ENCODE measurements around the gene ERRFI1. TPM values are rescaled to one million over a fixed set of nuclear protein-coding genes. Genes with fewer than 3 reads are reported as not detected.

ERRFI1 gene
- total RNA-seq, 4 donors from 2014 or later: 19.0 to 67.6 (median 39.6) TPM

DNA sequence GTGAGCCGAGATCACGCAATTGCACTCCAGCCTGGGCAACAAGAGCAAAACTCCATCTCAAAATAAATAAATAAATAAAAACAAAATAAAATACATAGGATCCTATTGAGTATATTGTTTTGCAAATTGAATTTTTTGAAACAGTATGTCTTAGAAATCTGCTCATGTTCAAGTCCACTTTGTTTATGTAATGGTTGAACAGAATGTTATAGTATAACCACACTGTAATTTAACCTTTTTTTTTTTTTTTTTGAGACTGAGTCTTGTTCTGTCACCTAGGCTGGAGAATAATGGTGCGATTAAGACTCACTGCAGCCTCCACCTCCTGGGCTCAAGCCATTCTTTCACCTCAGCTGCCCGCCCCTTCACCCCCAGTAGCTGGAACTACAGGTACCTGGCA, 33.2 kb downstream of the ERRFI1 start:
- H3K27ac ChIP-seq: no peak overlapping the region
- DNase-seq: no peak
- intact Hi-C loops (cut with DNase I; ENCODE audit: low total_unique reads): no loop called here

DNA sequence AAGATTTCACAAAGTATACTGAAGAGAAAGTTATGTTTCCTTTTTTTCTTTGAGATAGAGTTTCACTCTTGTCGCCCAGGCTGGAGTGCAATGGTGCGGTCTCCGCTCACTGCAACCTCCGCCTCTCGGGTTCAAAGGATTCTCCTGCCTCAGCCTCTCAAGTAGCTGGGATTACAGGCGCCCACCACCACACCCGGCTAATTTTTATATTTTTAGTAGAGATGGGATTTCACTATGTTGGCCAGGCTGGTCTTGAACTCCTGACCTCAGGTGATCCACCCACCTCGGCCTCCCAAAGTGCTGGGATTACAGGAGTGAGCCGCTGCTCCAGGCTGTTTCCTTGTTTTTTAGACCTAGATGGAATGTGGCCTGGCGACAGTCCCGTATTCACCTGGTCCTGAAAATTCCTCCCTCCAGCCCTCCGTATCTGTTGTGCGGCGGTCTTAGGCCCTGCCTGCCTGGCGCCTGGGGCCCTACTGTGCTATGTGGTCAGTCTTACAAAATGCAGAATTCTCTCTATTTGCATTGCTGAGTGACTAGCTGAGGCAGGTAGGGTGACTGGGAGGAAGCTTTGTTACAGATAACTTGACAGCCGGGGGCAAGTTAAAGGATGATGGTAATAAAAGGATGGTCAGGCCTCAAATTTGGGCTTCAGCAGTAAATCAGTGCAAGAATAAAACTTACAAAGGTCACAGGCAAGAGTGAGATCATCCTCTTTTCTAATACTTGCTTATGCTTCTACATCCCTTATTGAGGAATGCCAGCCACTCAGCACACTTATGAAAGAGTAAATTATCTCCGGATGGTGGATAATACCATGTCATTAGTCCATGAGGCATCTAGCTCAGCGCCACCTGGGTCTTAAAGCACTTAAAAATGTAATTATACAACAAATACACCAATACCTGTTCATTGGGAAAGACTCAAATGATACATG, 34.3 kb downstream of the ERRFI1 start:
- no peaks in the 10 kb centered on the region for H3K36me3 ChIP-seq

More for the DNA sequence above, 33.2 kb downstream of the ERRFI1 start:
- H3K36me3 ChIP-seq: no peaks in the 10 kb centered on the region
- TF ChIP-seq POLR2A (IDR thresholded peaks at IDR 0.05): no peak
- TF ChIP-seq, protein P1, sequence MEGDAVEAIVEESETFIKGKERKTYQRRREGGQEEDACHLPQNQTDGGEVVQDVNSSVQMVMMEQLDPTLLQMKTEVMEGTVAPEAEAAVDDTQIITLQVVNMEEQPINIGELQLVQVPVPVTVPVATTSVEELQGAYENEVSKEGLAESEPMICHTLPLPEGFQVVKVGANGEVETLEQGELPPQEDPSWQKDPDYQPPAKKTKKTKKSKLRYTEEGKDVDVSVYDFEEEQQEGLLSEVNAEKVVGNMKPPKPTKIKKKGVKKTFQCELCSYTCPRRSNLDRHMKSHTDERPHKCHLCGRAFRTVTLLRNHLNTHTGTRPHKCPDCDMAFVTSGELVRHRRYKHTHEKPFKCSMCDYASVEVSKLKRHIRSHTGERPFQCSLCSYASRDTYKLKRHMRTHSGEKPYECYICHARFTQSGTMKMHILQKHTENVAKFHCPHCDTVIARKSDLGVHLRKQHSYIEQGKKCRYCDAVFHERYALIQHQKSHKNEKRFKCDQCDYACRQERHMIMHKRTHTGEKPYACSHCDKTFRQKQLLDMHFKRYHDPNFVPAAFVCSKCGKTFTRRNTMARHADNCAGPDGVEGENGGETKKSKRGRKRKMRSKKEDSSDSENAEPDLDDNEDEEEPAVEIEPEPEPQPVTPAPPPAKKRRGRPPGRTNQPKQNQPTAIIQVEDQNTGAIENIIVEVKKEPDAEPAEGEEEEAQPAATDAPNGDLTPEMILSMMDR (IDR thresholded peaks at IDR 0.05): no peak
- no peaks in the 10 kb centered on the region for H3K4me1 ChIP-seq
- no peaks in the 10 kb centered on the region for H3K9me3 ChIP-seq
- H3K27me3 ChIP-seq: no peaks in the 10 kb centered on the region
- no peak overlapping the region for H3K4me3 ChIP-seq

DNA sequence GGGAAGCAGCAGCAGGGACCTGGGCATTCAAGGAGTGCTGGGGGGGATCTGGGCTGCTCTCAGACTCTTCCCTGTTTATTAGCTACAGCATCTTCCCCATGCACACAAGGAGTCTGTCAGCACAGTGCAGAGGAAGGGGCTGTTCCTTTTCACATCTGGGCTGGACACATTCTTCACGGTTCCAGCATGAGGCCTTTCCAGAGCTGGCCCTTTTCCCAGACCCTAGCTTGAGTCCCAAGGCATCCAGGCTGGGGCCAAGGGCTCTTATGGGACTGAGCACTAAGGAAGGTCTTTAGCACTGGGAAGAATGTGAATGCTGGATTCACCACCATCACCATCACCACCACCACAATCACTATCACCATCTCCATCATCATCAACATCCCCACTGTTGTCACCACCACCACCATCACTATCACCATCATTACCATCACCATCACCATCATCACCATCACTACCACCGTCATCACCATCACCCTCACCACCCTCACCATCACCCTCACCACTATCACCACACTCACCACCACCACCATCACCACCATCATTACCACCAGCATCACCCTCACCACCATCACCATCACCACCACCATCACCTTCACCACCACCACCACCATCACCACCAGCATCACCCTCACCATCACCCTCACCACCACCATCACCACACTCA, 36.2 kb downstream of the ERRFI1 start:
- no peak for TF ChIP-seq POLR2A (IDR thresholded peaks at IDR 0.05)
- TF ChIP-seq, protein P1 (IDR thresholded peaks at IDR 0.05): no peak
- Histone ChIP-seq H3K27me3 (no peaks in the 10 kb centered on the region), H3K4me1 (no peaks in the 10 kb centered on the region), H3K4me3 (no peak overlapping the region), H3K9me3 (no peaks in the 10 kb centered on the region), H3K36me3 (no peaks in the 10 kb centered on the region), H3K27ac (no peak overlapping the region)
- DNase-seq: no peak
- intact Hi-C loops (cut with DNase I; ENCODE audit: low total_unique reads): no loop called here

More for the DNA sequence above, 34.3 kb downstream of the ERRFI1 start:
- Histone ChIP-seq H3K4me3 (no peak overlapping the region), H3K9me3 (no peaks in the 10 kb centered on the region), H3K4me1 (no peaks in the 10 kb centered on the region), H3K27me3 (no peaks in the 10 kb centered on the region), H3K27ac (no peak overlapping the region)
- no peak for TF ChIP-seq POLR2A (IDR thresholded peaks at IDR 0.05)
- TF ChIP-seq, protein P1 (IDR thresholded peaks at IDR 0.05): no peak
- intact Hi-C loops (cut with DNase I; ENCODE audit: low total_unique reads): no loop called here
- no peak for DNase-seq

DNA sequence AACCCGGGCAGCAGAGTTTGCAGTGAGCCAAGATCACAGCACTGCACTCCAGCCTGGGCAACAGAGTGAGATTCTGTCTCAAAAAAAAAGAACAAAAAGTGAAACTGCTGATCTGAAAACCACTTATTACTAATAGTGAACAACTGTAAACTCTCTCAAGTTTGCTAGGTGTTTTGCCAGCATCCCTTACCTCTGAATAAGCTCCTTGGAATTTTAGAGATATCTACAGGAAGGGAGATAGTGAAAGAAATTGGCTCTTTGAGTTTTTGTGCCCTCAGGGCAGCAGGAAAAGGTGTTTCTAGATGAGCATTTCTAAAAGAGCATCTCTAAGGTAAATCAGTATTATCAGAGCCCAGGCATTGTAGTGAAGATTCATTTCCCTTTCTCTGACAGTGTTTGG, 37.5 kb downstream of the ERRFI1 start:
- Histone ChIP-seq H3K4me3 (no peak overlapping the region), H3K36me3 (no peaks in the 10 kb centered on the region), H3K27ac (no peak overlapping the region), H3K9me3 (no peaks in the 10 kb centered on the region), H3K27me3 (no peaks in the 10 kb centered on the region), H3K4me1 (no peaks in the 10 kb centered on the region)
- DNase-seq: no peak
- TF ChIP-seq, protein P1 (IDR thresholded peaks at IDR 0.05): no peak
- TF ChIP-seq POLR2A (IDR thresholded peaks at IDR 0.05): no peak
- intact Hi-C loops (cut with DNase I; ENCODE audit: low total_unique reads): no loop called here

DNA sequence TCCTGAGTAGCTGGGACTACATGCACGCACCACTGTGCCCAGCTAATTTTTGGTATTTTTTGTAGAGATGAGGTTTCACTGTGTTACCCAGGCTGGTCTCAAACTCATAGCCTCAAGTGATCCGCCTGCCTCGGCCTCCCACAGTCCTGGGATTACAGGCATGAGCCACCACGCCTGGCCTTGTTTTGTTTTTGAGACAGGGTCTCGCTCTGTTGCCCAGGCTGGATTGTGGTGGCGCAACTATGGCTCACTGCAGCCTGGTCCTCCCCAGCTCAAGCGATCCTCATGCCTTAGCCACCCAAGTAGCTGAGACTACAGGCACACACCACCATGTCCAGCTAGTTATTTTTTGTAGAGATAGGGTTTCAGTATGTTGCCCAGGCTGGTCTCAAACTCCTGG, 38.6 kb downstream of the ERRFI1 start:
- H3K36me3 ChIP-seq: no peaks in the 10 kb centered on the region
- no peaks in the 10 kb centered on the region for H3K9me3 ChIP-seq
- H3K4me1 ChIP-seq: no peaks in the 10 kb centered on the region
- TF ChIP-seq, protein P1 (IDR thresholded peaks at IDR 0.05): no peak
- no peak for TF ChIP-seq POLR2A (IDR thresholded peaks at IDR 0.05)
- no peak for DNase-seq
- H3K27ac ChIP-seq: no peak overlapping the region
- intact Hi-C loops (cut with DNase I; ENCODE audit: low total_unique reads): no loop called here
- no peak overlapping the region for H3K4me3 ChIP-seq
- H3K27me3 ChIP-seq: no peaks in the 10 kb centered on the region

All from uterus (tissue), 4 donors.